Pancreas (tissue), 10 donors: Measurements from ENCODE around the gene TRIM9. TPM values are rescaled to one million over a fixed set of nuclear protein-coding genes. Genes with fewer than 3 reads are reported as not detected.

Experiments used
- ATAC-seq, 4 donors: fragments of 200-7000 bp; cut with Tn5 transposase; one replicate each; pipeline versions ENCODE4 v1.8.0 to v1.9.1; 2020; ENCODE audit warnings: mild to moderate bottlenecking in 4 of 4, moderate library complexity in 4 of 4
- DNase-seq, 6 donors: peaks; one replicate each; pipeline ENCODE4 v3.0.0-alpha.2; 2020
- FAIRE-seq: peaks from 2 replicates; lab custom pipeline; 2012; peaks lifted over from hg19 to GRCh38; lab: Jason Lieb, UNC
- H3K27ac ChIP-seq, 4 donors: fragments of 200-600 bp; sonication (generic); 1 replicate in 3 of 4; 2 replicates in 1 of 4; pipeline versions ENCODE4 v1.5.0 to v1.8.0; 2020
- H3K27me3 ChIP-seq, 4 donors: fragments of 200-600 bp; one replicate each; pipeline ENCODE4 v1.8.0; 2021
- H3K36me3 ChIP-seq, 3 donors: fragments of 200-600 bp; sonication (generic) in 1 of 3; one replicate each; pipeline versions ENCODE4 v1.5.0 to v1.8.0; 2020 to 2021
- H3K4me1 ChIP-seq, 3 donors: fragments of 200-600 bp; one replicate each; pipeline ENCODE4 v1.8.0; 2021
- H3K4me3 ChIP-seq, 4 donors: fragments of 200-600 bp; sonication (generic) in 2 of 4; one replicate each; pipeline versions ENCODE4 v1.5.0 to v1.8.0; 2020 to 2021
- H3K9me3 ChIP-seq, 4 donors: fragments of 200-600 bp; one replicate each; pipeline ENCODE4 v1.8.0; 2021
- WGBS, 2 donors: extraction: QIAGEN DNeasy Blood & Tissue Kit; methylation state at CpG; one replicate each; pipeline ENCODE4 v1.1.7; 2013; 5-methylcytosine and 5-hydroxymethylcytosine counted together
- intact Hi-C, 3 donors: fragments of 100-400 bp; cut with DNase I; formaldehyde crosslinking; loops; one replicate each; pipeline versions ENCODE4 v1.11.1 to v1.14.2; 2022
- polyA plus RNA-seq, 2 donors: library from polyadenylated mRNA; stranded (reverse); fragments of 200-250 nt; gene quantifications; one replicate each; pipeline ENCODE4 v1.2.3, GENCODE V29; 2013
- total RNA-seq, 6 donors: library from RNA; stranded (reverse); fragmentation: NEBNext Ultra II Directional in 4 of 6; extraction: Animal tissue kit (Norgen Biotek cat#: 25700) in 4 of 6; gene quantifications; one replicate each; pipeline versions ENCODE4 v1.2.1 to v1.2.4, GENCODE V29; 2021 to 2023
- TF ChIP-seq, protein P1 (sequence below), 4 donors: fragments of 200-600 bp; sonication (generic) in 3 of 4; IDR thresholded peaks; one replicate each; pipeline versions ENCODE4 v1.5.0 to v1.8.0; 2021; ENCODE audit warnings: antibody characterized with exemption in 4 of 4
- donor health status: healthy with polysubstance abuse.
- donor health status: DM: no; HTN: no; CAD: no; lungs with moderate emphysema.
- donor health status: DM: no; HTN: no; CAD: no.
- donor health status: control.
- donor health status: control.
- donor health status: Bipolar disorder and iron deficiency.
- donor health status: DM: yes; HTN: yes; CAD: no.
- donor health status: DM: no; HTN: no; CAD: no.
- donor health status: DM: no; HTN: no; CAD: no.
- donor health status: DM: yes; HTN: yes; CAD: no.

Gene TRIM9
- total and polyA plus RNA-seq, 8 donors: 0.25 to 3.4 (median 0.79) TPM

- Histone ChIP-seq H3K4me3 (no peak overlapping the region), H3K4me1 (no peaks in the 10 kb centered on the region), H3K9me3 (no peaks in the 10 kb centered on the region), H3K36me3 (no peaks in the 10 kb centered on the region), H3K27ac (no peak overlapping the region), H3K27me3 (no peaks in the 10 kb centered on the region)
- no peak for DNase-seq
- ATAC-seq: no peak
- TF ChIP-seq, protein P1, sequence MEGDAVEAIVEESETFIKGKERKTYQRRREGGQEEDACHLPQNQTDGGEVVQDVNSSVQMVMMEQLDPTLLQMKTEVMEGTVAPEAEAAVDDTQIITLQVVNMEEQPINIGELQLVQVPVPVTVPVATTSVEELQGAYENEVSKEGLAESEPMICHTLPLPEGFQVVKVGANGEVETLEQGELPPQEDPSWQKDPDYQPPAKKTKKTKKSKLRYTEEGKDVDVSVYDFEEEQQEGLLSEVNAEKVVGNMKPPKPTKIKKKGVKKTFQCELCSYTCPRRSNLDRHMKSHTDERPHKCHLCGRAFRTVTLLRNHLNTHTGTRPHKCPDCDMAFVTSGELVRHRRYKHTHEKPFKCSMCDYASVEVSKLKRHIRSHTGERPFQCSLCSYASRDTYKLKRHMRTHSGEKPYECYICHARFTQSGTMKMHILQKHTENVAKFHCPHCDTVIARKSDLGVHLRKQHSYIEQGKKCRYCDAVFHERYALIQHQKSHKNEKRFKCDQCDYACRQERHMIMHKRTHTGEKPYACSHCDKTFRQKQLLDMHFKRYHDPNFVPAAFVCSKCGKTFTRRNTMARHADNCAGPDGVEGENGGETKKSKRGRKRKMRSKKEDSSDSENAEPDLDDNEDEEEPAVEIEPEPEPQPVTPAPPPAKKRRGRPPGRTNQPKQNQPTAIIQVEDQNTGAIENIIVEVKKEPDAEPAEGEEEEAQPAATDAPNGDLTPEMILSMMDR (IDR thresholded peaks at IDR 0.05): no peak
- 59 to 72% methylated on average over 5 of the region's 5 CpGs for WGBS, 2 donors
- intact Hi-C loops: no loop called here
- FAIRE-seq: no peak
These were observed 53.0 kb downstream of the TRIM9 start for GRCh38 chr14:51041883-51042282.

DNA sequence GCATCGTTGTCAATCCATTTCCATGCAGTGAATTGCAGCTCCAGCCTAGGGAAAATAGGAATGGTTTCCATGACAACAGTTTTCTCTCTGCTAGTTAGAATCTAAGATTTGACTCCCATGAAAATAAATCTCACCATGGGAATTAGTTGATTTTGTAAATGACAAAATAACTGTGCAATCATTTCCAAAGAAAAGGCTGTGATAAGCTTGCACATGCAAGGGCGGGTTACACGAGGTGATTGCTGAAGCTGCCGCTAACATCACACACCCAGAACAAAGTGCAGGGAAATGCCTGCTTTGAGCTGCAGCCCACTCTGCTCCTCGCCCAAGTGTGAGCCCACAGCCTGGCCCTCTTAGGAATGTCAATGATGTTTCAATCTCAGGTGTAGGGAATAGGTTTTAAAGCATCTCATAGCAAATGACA is 53.8 kb downstream of the TRIM9 start:
- no peaks in the 10 kb centered on the region for H3K27me3 ChIP-seq
- H3K4me3 ChIP-seq: no peak overlapping the region
- no peak for DNase-seq
- no peaks in the 10 kb centered on the region for H3K9me3 ChIP-seq
- intact Hi-C loops: no loop called here
- no peak for FAIRE-seq
- WGBS, 2 donors: 36 to 50% methylated on average over 5 of the region's 5 CpGs
- H3K4me1 ChIP-seq: no peaks in the 10 kb centered on the region
- ATAC-seq: no peak
- H3K36me3 ChIP-seq: no peaks in the 10 kb centered on the region
- TF ChIP-seq, protein P1 (IDR thresholded peaks at IDR 0.05): no peak
- no peak overlapping the region for H3K27ac ChIP-seq

DNA sequence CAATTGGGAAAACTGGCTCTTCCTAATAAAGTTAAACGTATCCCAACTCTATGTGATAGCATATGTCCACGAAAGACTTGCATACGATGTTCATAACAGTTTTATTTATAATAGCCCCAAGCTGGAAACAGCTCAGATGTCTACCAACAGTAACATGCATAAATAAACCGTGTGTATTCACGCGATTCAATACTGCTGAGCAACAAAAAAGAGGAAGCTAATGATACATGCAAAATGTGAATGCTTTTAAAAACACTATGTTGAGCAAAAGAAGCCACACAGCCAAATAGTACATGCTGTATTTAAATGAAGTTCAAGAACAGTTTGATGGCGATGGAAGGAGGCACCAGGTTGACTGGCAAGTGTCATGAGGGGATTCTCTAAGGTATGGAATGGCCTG is 55.7 kb downstream of the TRIM9 start:
- TF ChIP-seq, protein P1 (IDR thresholded peaks at IDR 0.05): no peak
- no peak overlapping the region for H3K27ac ChIP-seq
- no peak overlapping the region for H3K4me3 ChIP-seq
- DNase-seq: no peak
- no peaks in the 10 kb centered on the region for H3K27me3 ChIP-seq
- ATAC-seq: peak in 1 of 4 donors; percentile 23
- no peaks in the 10 kb centered on the region for H3K9me3 ChIP-seq
- WGBS, 2 donors: 76 to 83% methylated on average over 7 of the region's 7 CpGs
- no peaks in the 10 kb centered on the region for H3K4me1 ChIP-seq
- no peaks in the 10 kb centered on the region for H3K36me3 ChIP-seq
- intact Hi-C loops: no loop called here
- FAIRE-seq: no peak

DNA sequence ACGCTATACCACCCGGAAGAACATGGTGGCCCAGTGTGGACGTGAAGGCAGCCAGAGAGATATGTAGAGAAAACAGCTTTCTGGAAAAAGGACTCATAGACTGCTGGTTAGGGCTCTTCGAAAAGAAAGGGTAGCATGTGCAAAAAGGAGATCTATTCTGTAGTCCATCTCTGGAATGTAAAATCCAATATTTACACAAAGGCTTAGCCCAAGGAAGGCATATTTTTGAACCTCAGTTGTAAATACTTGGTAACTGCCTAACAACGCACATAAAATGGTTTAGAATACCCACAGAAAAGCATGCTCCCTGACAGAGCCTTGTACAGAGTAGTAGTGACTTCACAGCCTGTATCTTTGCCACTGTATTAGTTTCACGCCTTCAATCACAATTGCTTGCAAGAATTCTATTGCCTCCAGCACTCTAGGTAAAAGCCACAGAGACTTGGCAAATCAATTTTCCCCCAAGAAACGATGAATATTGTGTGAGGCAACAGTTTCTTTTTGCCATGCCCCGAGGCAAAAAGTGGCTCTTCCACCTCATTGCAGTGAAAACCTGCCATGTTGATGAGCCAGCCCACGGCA is 59.2 kb downstream of the TRIM9 start:
- H3K27ac ChIP-seq: no peak overlapping the region
- 62 to 66% methylated on average over 9 of the region's 9 CpGs for WGBS, 2 donors

More for the DNA sequence above, 59.2 kb downstream of the TRIM9 start:
- FAIRE-seq (no peak), ATAC-seq (no peak), DNase-seq (no peak)
- TF ChIP-seq, protein P1 (IDR thresholded peaks at IDR 0.05): no peak
- intact Hi-C loops: no loop called here
- H3K4me1 ChIP-seq: no peaks in the 10 kb centered on the region
- H3K9me3 ChIP-seq: no peaks in the 10 kb centered on the region
- H3K4me3 ChIP-seq: no peak overlapping the region
- H3K27me3 ChIP-seq: no peaks in the 10 kb centered on the region
- H3K36me3 ChIP-seq: no peaks in the 10 kb centered on the region
